Ovary (tissue), 3 donors: ENCODE results near the gene DLX6.

Experiments used
- CTCF ChIP-seq, 3 donors: fragments of 450-650 bp in 2 of 3; fragments of 200-600 bp in 1 of 3; IDR thresholded peaks; one replicate each; pipeline versions ENCODE4 v1.5.1 to v1.8.0; 2016 to 2022; ENCODE audit warnings: antibody characterized with exemption in 3 of 3, mild to moderate bottlenecking in 1 of 3
- EP300 ChIP-seq: sonication (generic); formaldehyde crosslinking; IDR thresholded peaks from one replicate; pipeline ENCODE4 v1.6.1; 2017; ENCODE audit warnings: antibody characterized with exemption
- POLR2A ChIP-seq: fragments of 450-650 bp; IDR thresholded peaks from one replicate; pipeline ENCODE4 v1.6.1; 2017; ENCODE audit warnings: antibody characterized with exemption, mild to moderate bottlenecking, moderate library complexity
- donor health status: DM: no; HTN: no; CAD: no.

GRCh38 chr7:96970739-96971138 is 34.6 kb upstream of the DLX6 start:
- no peak for TF ChIP-seq CTCF (IDR thresholded peaks at IDR 0.05)
- no peak for TF ChIP-seq EP300
- TF ChIP-seq POLR2A: no peak
